Activated CD4-positive, alpha-beta T cell treated with anti-CD3 and anti-CD28 coated beads, Interleukin-2, amount 50 U/mL, for 16 hours (primary cell): Measurements from ENCODE around the gene STARD10.

ENCODE experiments used
- DNase-seq: peaks from one replicate; pipeline ENCODE4 v3.0.0-alpha.2; 2020

Gene STARD10

GRCh38 chr11:72778535-72779494, 15.0 kb downstream of the STARD10 start:
- DNase-seq, result no peak

- DNase-seq, result no peak
Measured at GRCh38 chr11:72777755-72778278, 16.0 kb downstream of the STARD10 start.

DNA sequence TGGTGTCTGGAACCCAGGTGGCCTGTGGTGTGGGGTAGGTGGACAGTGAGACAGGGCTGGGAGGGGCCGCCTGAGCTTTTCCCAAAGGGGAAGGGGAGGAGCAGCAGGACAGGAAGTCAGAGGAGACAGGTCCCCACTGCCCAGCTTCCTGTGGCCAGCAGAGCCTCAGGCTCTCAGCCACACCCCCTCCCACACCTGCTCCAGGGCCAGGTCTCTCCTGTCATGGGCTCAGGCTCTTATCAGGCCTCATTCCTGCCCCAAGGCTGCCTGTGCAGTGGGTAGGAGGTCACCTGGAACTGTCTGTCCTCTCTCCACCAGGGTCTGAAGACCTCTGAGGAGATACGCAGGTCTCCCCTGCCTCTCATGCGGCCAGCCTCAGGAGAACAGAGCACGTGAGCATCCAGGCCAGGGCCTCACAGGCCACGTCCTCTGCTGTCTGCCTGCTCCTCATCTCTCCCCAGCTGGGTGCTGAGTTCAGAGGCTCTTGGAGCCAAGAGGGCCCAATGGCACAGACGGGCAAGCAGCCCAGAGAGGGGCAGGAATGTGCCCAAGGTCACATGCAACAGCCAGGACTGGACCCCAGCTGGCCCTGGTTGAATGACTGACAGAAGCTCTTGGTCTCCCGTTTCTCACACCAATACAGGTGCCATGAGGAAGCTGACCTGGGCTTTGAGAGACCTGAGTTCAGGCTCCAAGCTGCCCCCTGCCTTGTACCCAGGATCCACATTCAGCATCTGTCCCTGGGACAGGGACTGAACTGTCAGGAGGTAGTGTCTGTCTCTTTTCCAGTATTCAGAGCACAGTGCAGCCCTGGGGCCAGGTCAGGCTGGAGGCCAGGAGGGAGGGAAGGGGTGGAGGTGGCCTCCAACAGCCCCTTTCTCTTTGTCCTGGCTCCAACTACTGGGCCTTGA, 16.7 kb downstream of the STARD10 start:
- no peak for DNase-seq

DNA sequence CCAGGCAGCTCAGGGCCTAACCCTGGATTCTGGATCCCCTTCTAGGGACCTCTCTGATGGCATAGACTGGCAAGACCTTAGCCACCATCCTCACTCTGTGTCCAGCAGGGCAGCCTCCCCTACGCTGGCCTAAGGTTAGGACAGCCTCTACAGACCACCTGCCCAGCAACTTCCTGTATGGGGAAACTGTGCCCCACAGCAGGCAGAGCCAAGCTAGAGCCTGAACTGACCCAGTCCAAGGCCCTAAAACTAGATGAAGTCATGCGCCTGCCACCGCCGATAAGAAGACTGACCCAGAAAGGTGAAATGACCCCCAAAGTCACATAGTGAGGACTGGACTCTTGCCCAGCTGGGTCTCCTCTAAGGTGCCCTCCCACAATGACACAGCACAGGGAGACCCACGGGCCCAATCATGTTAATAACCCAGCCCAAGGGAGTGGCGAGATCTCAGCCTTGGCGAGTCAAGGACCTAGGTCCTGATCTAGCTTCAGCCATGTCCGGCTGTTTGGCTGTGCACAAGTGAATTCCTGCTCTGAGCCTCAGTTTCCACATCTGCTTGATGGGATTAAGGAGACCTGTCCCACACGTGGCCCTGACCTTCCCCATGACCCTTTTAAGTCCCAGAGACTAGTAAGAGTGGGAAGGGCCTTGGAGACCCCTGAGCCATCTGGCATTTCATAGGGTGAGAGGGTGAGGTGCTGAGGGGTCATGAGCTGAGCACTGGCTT, 17.6 kb downstream of the STARD10 start:
- DNase-seq, result no peak

GRCh38 chr11:72775288-72776110, 18.3 kb downstream of the STARD10 start:
- DNase-seq, result no peak

DNA sequence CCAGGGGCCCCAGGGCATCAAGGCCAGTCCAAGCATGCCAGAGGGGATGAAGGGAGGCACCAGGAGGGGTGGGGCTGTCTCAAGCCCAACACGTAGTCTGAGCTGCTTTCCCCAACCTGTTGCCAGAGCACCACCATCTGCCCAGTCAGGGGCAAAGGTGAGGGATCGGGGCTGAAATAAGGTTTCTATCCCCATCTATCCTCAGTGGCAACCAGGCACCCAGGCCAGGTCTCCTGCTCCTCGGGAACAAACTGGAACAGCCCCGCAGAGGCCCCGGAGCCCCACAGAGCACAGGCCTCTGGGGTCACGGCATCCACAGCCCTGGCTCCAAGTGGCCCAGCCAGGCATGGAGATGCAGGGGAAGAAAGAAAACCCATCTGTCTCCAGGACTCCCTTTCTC, 19.3 kb downstream of the STARD10 start:
- DNase-seq, result no peak

GRCh38 chr11:72773696-72774095, 20.2 kb downstream of the STARD10 start:
- DNase-seq, result no peak

DNA sequence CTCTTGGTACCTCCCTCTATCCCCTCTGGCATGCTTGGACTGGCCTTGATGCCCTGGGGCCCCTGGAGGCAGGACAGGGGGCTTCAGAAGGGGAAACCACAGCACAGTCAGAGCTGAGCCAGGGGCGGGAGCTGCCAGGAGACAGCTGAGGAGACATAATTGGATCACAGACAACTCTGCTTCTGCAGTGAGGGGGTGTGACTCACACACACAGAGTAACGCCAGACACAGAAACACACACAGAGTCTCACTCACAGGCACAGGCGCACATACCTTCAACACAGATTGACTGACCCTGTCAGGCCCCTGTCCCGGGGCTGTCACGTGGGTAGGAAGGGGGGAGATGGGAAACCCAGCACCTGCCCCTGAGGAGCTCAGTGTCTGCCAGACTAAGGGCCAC, 20.6 kb downstream of the STARD10 start:
- no peak for DNase-seq

GRCh38 chr11:72772059-72772458, 21.8 kb downstream of the STARD10 start:
- DNase-seq, result no peak

- DNase-seq, result no peak
Measured at GRCh38 chr11:72771507-72771906, 22.3 kb downstream of the STARD10 start.

DNA sequence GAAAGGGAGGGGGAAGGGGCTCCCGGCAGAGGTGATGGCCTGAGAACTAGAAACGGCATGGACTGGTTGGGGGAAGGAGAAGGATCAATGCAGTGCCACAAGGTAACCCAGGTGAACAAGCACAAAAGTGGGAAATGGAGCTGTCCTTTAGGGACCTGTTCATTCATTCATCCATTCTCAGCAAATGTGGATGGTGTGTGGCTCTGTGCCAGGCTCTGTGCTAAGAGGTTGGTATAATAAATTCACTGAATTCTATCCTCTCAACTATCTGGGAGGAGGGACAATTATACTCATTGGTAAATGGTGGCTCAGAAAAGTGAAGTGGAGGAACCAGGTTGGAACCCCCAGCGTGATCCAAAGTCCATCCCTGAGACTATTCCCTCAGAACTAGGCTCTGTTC, 23.0 kb downstream of the STARD10 start:
- no peak for DNase-seq

DNA sequence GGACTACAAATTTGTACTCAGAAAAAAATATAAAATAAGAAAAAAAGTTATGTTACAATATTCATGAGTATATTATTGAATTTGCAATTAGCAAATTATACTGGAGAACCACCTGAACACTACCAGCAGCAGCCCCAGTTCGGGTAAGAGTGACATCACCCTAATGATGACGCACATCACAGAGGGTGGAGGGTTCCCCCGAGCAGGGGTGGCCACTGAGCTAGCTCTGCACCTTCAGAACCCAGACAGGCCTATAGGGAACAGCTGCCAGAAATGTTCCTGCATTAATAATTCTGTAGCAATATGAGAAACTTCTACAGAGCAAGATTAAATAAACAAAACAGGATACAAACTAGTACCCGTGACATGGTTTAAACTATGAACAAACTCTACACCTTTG, 24.2 kb downstream of the STARD10 start:
- no peak for DNase-seq

DNA sequence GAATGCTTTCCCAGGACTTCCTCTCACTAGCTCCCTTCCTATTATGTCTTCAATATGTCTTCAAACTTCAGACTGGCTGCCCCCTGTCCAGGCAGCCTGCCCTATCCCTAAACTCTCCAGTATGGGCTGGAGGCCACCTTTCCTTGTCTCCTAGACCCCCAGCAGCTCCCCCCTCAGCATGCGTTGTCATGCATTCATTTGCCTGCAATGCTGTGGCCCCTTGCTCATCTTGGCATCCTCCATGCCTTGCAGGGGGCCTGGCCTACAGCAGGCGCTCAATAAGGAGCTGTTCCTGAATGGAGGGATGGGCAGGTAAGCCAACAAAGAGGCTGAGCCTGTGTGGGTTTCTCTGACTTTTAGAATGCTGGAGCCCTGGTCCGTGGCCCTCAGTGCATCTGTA, 25.3 kb downstream of the STARD10 start:
- no peak for DNase-seq

GRCh38 chr11:72767203-72768062, 26.4 kb downstream of the STARD10 start:
- no peak for DNase-seq

GRCh38 chr11:72766152-72766902, 27.5 kb downstream of the STARD10 start:
- DNase-seq, result no peak

- DNase-seq, result no peak
Measured at GRCh38 chr11:72764503-72764902, 29.3 kb downstream of the STARD10 start.

GRCh38 chr11:72763823-72764222, 30.0 kb downstream of the STARD10 start:
- no peak for DNase-seq

DNA sequence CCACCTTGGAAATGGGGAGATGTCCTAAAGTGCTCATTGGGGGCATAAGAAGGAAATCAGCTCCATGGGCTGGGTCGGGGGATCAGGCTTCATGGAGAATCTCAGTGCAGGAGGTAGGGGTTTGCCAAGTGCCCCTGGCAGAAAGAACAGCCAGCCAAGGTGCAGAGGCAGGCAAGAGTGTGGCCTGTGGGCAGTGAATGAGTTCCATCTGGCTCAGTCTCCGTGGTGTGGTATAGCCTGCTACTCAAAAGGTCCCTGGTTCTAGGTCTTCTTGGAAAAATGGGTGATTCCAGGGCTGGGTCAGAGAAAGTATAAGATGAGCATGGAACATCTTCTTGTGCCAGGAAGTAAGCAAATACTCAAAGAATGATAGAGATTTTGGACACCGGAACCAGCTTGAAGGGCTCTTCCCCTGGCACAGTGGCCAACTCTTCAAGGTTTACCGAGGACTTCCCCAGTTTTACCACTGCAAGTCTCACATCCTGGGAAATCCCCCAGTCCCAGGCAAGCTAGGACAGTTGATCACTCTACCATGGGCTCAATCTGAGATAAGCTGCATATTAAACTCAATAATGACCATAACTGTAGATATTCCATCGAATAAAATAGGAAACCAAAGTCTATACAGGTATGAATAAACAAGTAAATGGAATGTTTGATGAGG, 31.1 kb downstream of the STARD10 start:
- peak; percentile 37 for DNase-seq
